H1 (cell line): ENCODE results near the gene RPL18. TPM values are rescaled to one million over a fixed set of nuclear protein-coding genes. Genes with fewer than 3 reads are reported as not detected.

Experiments
- CTCF ChIA-PET: fragments of 300-600 bp; sonication (Branson Sonifier 250); formaldehyde crosslinking; loops from one replicate; lab custom pipeline; 2021; ENCODE audit not compliant: partially characterized antibody; lab: Charles Lee
- POLR2A ChIA-PET: fragments of 300-600 bp; sonication (Branson Sonifier 250); formaldehyde crosslinking; loops from one replicate; lab custom pipeline; 2021; ENCODE audit warnings: inconsistent platforms; ENCODE audit not compliant: partially characterized antibody; lab: Charles Lee
- DNase-seq, 2 experiments: peaks; one replicate each; pipeline versions ENCODE4 v3.0.0 to v3.0.0-alpha.2; 2010 to 2022; ENCODE audit warnings: low spot score in 2 of 2, low read depth in 1 of 2, mixed read lengths in 1 of 2
- FAIRE-seq: peaks from 2 replicates; lab custom pipeline; 2011; peaks lifted over from hg19 to GRCh38; lab: Jason Lieb, UNC
- H2AFZ ChIP-seq: 2 replicates; pipeline ENCODE4 v1.8.1; 2012; ENCODE audit warnings: low read length, inconsistent platforms
- H2AK5ac ChIP-seq: 2 replicates; pipeline ENCODE4 v1.6.1; 2013; ENCODE audit warnings: low read depth, low read length
- H2BK120ac ChIP-seq: replicated peaks from 2 replicates; pipeline ENCODE3; 2013; ENCODE audit warnings: low read depth, low read length, inconsistent platforms
- H2BK12ac ChIP-seq: 2 replicates; pipeline ENCODE4 v1.6.1; 2013; ENCODE audit warnings: low read depth, low read length
- H2BK15ac ChIP-seq: 2 replicates; pipeline ENCODE4 v1.6.1; 2013; ENCODE audit warnings: low read length
- H2BK20ac ChIP-seq: 2 replicates; pipeline ENCODE4 v1.6.1; 2013; ENCODE audit warnings: low read length
- H2BK5ac ChIP-seq: 2 replicates; pipeline ENCODE4 v1.6.1; 2013; ENCODE audit warnings: low read depth, low read length
- H3K14ac ChIP-seq: 2 replicates; pipeline ENCODE4 v1.6.1; 2013; ENCODE audit warnings: inconsistent platforms; ENCODE audit not compliant: insufficient read length
- H3K18ac ChIP-seq: 2 replicates; pipeline ENCODE4 v1.6.1; 2013; ENCODE audit warnings: low read length; ENCODE audit errors: extremely low read depth
- H3K23ac ChIP-seq: 2 replicates; pipeline ENCODE4 v1.6.1; 2013; ENCODE audit warnings: inconsistent platforms; ENCODE audit not compliant: insufficient read length
- H3K23me2 ChIP-seq: 2 replicates; pipeline ENCODE4 v1.6.1; 2013; ENCODE audit warnings: low read depth, low read length
- H3K27ac ChIP-seq: 2 replicates; pipeline ENCODE4 v1.6.1; 2011; ENCODE audit warnings: low read depth, low read length, inconsistent platforms
- H3K27me3 ChIP-seq, 4 experiments: replicated peaks in 1 of 4; 1 replicate in 1 of 4; 2 replicates in 3 of 4; pipeline versions ENCODE4 v1.6.1 to v1.8.1; 2011 to 2013; ENCODE audit warnings: low read length in 3 of 4, mild to moderate bottlenecking in 3 of 4, inconsistent platforms in 2 of 4, mixed read lengths in 2 of 4, moderate library complexity in 1 of 4; ENCODE audit not compliant: control insufficient read depth in 3 of 4, insufficient read depth in 3 of 4; ENCODE audit errors: extremely low read depth in 1 of 4
- H3K36me3 ChIP-seq, 4 experiments: 2 replicates each; pipeline versions ENCODE4 v1.6.1 to v1.8.1; 2011 to 2013; ENCODE audit warnings: mild to moderate bottlenecking in 4 of 4, low read length in 3 of 4, moderate library complexity in 2 of 4, control low read depth in 1 of 4, inconsistent platforms in 1 of 4; ENCODE audit not compliant: insufficient read depth in 4 of 4, control insufficient read depth in 2 of 4
- H3K4ac ChIP-seq: replicated peaks from 2 replicates; pipeline ENCODE3; 2013; ENCODE audit warnings: low read length, low read depth, mixed read lengths, inconsistent platforms; ENCODE audit not compliant: insufficient read length
- H3K4me1 ChIP-seq, 4 experiments: replicated peaks in 1 of 4; 1 replicate in 1 of 4; 2 replicates in 3 of 4; pipeline versions ENCODE4 v1.6.1 to v1.8.1; 2011 to 2013; ENCODE audit warnings: low read length in 3 of 4, inconsistent platforms in 2 of 4, mixed read lengths in 1 of 4; ENCODE audit not compliant: insufficient read depth in 4 of 4, control insufficient read depth in 3 of 4
- H3K4me2 ChIP-seq, 2 experiments: 2 replicates each; pipeline versions ENCODE4 v1.6.1 to v1.8.1; 2011 to 2013; ENCODE audit warnings: low read depth in 2 of 2, low read length in 2 of 2, control low read depth in 1 of 2, inconsistent platforms in 1 of 2, mild to moderate bottlenecking in 1 of 2; ENCODE audit not compliant: insufficient read depth in 1 of 2
- H3K4me3 ChIP-seq, 4 experiments: fragments of 200-600, 300-600 bp in 1 of 4; sonication (generic), shearing (Covaris generic), sonication (Bioruptor Twin) in 1 of 4; 2 replicates each; pipeline versions ENCODE4 v1.5.1 to v1.8.1; 2011 to 2016; ENCODE audit warnings: low read length in 4 of 4, low read depth in 3 of 4, control low read depth in 2 of 4, inconsistent platforms in 2 of 4, mild to moderate bottlenecking in 2 of 4, mixed read lengths in 1 of 4, moderate library complexity in 1 of 4; ENCODE audit not compliant: insufficient read depth in 2 of 4; ENCODE audit errors: extremely low read depth in 1 of 4
- H3K56ac ChIP-seq: replicated peaks from 2 replicates; pipeline ENCODE3; 2013; ENCODE audit warnings: low read depth, mild to moderate bottlenecking, mixed read lengths, low read length, inconsistent platforms; ENCODE audit not compliant: insufficient read length
- H3K79me1 ChIP-seq: 2 replicates; pipeline ENCODE4 v1.6.1; 2013; ENCODE audit warnings: low read depth, low read length, control low read depth
- H3K79me2 ChIP-seq, 2 experiments: 2 replicates each; pipeline versions ENCODE4 v1.6.1 to v1.8.1; 2012 to 2013; ENCODE audit warnings: low read length in 2 of 2, mild to moderate bottlenecking in 2 of 2, inconsistent platforms in 1 of 2; ENCODE audit not compliant: insufficient read depth in 2 of 2, control insufficient read depth in 1 of 2
- H3K9ac ChIP-seq, 4 experiments: replicated peaks in 1 of 4; 1 replicate in 1 of 4; 2 replicates in 3 of 4; pipeline versions ENCODE4 v1.6.1 to v1.8.1; 2011 to 2013; ENCODE audit warnings: low read depth in 3 of 4, low read length in 3 of 4, control low read depth in 2 of 4, mild to moderate bottlenecking in 2 of 4, moderate library complexity in 2 of 4, inconsistent platforms in 1 of 4; ENCODE audit errors: extremely low read depth in 1 of 4
- H3K9me3 ChIP-seq, 2 experiments: 2 replicates each; pipeline versions ENCODE4 v1.6.1 to v1.8.1; 2012 to 2013; ENCODE audit warnings: mild to moderate bottlenecking in 2 of 2, moderate library complexity in 2 of 2, control low read depth in 1 of 2, inconsistent platforms in 1 of 2, low read depth in 1 of 2, low read length in 1 of 2, mixed read lengths in 1 of 2; ENCODE audit not compliant: insufficient read depth in 2 of 2
- H4K20me1 ChIP-seq, 2 experiments: replicated peaks in 1 of 2; 2 replicates each; pipeline versions ENCODE3 to v1.8.1; 2011 to 2013; ENCODE audit warnings: inconsistent platforms in 2 of 2, low read length in 2 of 2, mild to moderate bottlenecking in 1 of 2; ENCODE audit not compliant: insufficient read depth in 2 of 2, control insufficient read depth in 1 of 2
- H4K5ac ChIP-seq: 2 replicates; pipeline ENCODE4 v1.6.1; 2013; ENCODE audit warnings: low read length, low read depth, mixed read lengths, inconsistent platforms; ENCODE audit not compliant: insufficient read length
- H4K8ac ChIP-seq: 2 replicates; pipeline ENCODE4 v1.8.0; 2013; ENCODE audit warnings: mild to moderate bottlenecking, moderate library complexity, low read length, inconsistent platforms; ENCODE audit not compliant: insufficient read depth; ENCODE audit errors: extremely low read depth
- H4K91ac ChIP-seq: replicated peaks from 2 replicates; pipeline ENCODE3; 2013; ENCODE audit warnings: low read length, mixed read lengths, inconsistent platforms; ENCODE audit not compliant: insufficient read length
- CHD2 ChIP-seq: IDR thresholded peaks from 2 replicates; pipeline ENCODE4 v1.6.1; 2012; ENCODE audit warnings: low read length, improper control_type of control experiment
- EGR1 ChIP-seq: IDR thresholded peaks from 2 replicates; pipeline ENCODE4 v1.6.1; 2011; ENCODE audit warnings: low read depth, low read length, borderline replicate concordance
- EP300 ChIP-seq, 2 experiments: IDR thresholded peaks; 1 replicate in 1 of 2; 2 replicates in 1 of 2; pipeline ENCODE4 v1.6.1; 2011 to 2012; ENCODE audit warnings: low read depth in 2 of 2, low read length in 2 of 2, mild to moderate bottlenecking in 2 of 2, borderline replicate concordance in 1 of 2, inconsistent platforms in 1 of 2, moderate library complexity in 1 of 2
- NRF1 ChIP-seq: IDR thresholded peaks from 2 replicates; pipeline ENCODE4 v1.6.1; 2011; ENCODE audit warnings: mild to moderate bottlenecking, low read depth, low read length, improper control_type of control experiment
- POLR2A ChIP-seq, 2 experiments: IDR thresholded peaks; 1 replicate in 1 of 2; 2 replicates in 1 of 2; pipeline ENCODE4 v1.6.1; 2011; ENCODE audit warnings: low read depth in 2 of 2, low read length in 2 of 2, mild to moderate bottlenecking in 2 of 2; ENCODE audit errors: control extremely low read depth in 1 of 2
- SIN3A ChIP-seq, 2 experiments: IDR thresholded peaks in 1 of 2; conservative IDR thresholded peaks in 1 of 2; 2 replicates each; pipeline ENCODE4 v1.6.1; 2011 to 2012; ENCODE audit warnings: low read length in 2 of 2, improper control_type of control experiment in 1 of 2, low read depth in 1 of 2, mild to moderate bottlenecking in 1 of 2
- SP2 ChIP-seq: IDR thresholded peaks from 2 replicates; pipeline ENCODE4 v1.6.1; 2012; ENCODE audit warnings: mild to moderate bottlenecking, low read length, inconsistent platforms
- TAF1 ChIP-seq: IDR thresholded peaks from 2 replicates; pipeline ENCODE4 v1.6.1; 2011; ENCODE audit warnings: mild to moderate bottlenecking, low read depth, low read length
- TAF7 ChIP-seq: optimal IDR thresholded peaks from 2 replicates; pipeline ENCODE3; 2011; ENCODE audit warnings: low read depth, mild to moderate bottlenecking, inconsistent platforms, low read length, moderate library complexity, borderline replicate concordance
- WGBS, 2 experiments: shearing (Covaris generic) in 1 of 2; methylation state at CpG; one replicate each; pipeline versions ENCODE4 v1.1.6 to v1.1.7; 2013 to 2015; ENCODE audit warnings: low lambda C conversion rate in 2 of 2, mixed read lengths in 2 of 2, inconsistent platforms in 1 of 2, low coverage in 1 of 2, missing lambda C conversion rate in 1 of 2; ENCODE audit not compliant: insufficient replicate concordance in 2 of 2, insufficient coverage in 1 of 2, insufficient read length in 1 of 2; ENCODE audit errors: extremely low coverage in 1 of 2, missing lambda C conversion rate in 1 of 2; 5-methylcytosine and 5-hydroxymethylcytosine counted together
- polyA plus RNA-seq, 7 experiments: library from polyadenylated mRNA; depleted of rRNA in 3 of 7; stranded (reverse) in 5 of 7; unstranded in 2 of 7; fragments of >200 nt in 5 of 7; fragments of 200-250 nt in 2 of 7; gene quantifications; 1 replicate in 5 of 7; 2 replicates in 1 of 7; 4 replicates in 1 of 7; pipeline versions ENCODE4 v1.2.1 to v1.2.3, GENCODE V29; 2011 to 2013; ENCODE audit warnings: missing spikeins in 2 of 7, mixed read lengths in 2 of 7
- total RNA-seq: library from RNA; stranded (reverse); fragmentation: NEBNext Ultra II Directional; extraction: Animal tissue kit (Norgen Biotek cat#: 25700); gene quantifications from 2 replicates; pipeline ENCODE4 v1.2.1, GENCODE V29; 2021
- TF ChIP-seq, protein P1 (sequence below): IDR thresholded peaks from 2 replicates; pipeline ENCODE4 v1.6.1; 2012; ENCODE audit warnings: inconsistent platforms

Gene RPL18
- total and polyA plus RNA-seq, 2 of the 8 experiments (the other 6 are each of a cell fraction or from before 2014, with no cell fraction given): 1,669 to 2,789 TPM

DNA sequence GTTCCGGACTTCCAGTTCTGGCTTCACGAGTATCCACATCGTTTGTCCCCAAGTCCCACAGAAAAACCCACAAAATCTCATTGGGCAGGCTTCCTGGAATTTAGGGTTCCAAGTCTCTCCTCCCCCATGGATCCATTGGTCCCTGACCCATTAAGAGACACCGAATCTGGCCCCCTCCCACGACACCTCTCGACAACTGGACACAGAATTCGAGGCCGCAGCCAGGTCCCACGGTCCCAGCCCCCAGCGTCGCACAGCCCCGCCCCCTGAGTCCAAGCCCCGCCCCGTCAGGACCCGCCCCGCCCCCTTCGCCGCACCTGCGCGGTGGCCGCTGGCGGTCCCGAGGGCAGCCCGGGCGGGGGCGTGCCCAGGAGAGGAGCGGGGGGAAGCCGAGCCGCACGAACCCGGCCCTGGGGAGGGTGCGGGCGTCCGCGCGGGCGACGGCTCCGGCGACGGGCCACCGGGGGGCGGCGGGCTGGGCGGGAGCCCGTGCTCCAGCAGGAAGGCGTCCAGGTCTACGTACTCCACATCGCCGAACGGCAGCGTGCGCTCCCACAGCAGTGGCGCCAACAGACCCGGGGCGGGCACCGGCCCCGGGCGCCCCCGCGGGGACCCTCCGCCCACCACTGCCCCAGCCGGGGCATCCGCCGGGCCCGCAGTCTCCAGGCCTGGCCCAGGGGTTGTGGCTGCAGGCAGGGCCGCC lies 16.4 kb upstream of the RPL18 start:
- H2BK12ac ChIP-seq: no peak overlapping the region
- H2BK15ac ChIP-seq: no peak overlapping the region
- no peaks in the 10 kb centered on the region for H3K79me1 ChIP-seq
- no peak overlapping the region for H2AFZ ChIP-seq
- H3K9ac ChIP-seq: peak overlapping the region in 1 of 4 experiments; percentile 53; a peak in 3 of 7 replicates
- TF ChIP-seq NRF1 (peak; percentile 38; the same call in 1 of the 2 replicates), EP300 (IDR thresholded peaks at IDR 0.05; ENCODE audit: borderline replicate concordance in 1 of 2, low read depth in 2 of 2, low read length in 2 of 2) (no peak), POLR2A (IDR thresholded peaks at IDR 0.05; ENCODE audit: control extremely low read depth in 1 of 2, low read depth in 2 of 2, low read length in 2 of 2) (peak in 1 of 2 experiments; percentile 10; a peak in 1 of 3 replicates), SP2 (no peak), TAF1 (peak; percentile 12; the same call in 1 of the 2 replicates), EGR1 (peak; percentile 23; the same call in 1 of the 2 replicates), TAF7 (peak; percentile 23), CHD2 (no peak), SIN3A (conservative IDR thresholded peaks at IDR 0.05 in 1 of 2, IDR thresholded peaks at IDR 0.05 in 1 of 2; ENCODE audit: low read depth in 1 of 2, low read length in 2 of 2) (peak in 1 of 2 experiments; percentile 57; a peak in 1 of 4 replicates)
- TF ChIP-seq, protein P1, sequence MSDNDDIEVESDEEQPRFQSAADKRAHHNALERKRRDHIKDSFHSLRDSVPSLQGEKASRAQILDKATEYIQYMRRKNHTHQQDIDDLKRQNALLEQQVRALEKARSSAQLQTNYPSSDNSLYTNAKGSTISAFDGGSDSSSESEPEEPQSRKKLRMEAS: 0 out of 2 replicates have a peak, but pooled peaks have one; percentile 8
- H3K23ac ChIP-seq: no peak overlapping the region
- H3K18ac ChIP-seq: peak overlapping the region; percentile 81; the same call in 1 of the 2 replicates
- H4K8ac ChIP-seq: no peak overlapping the region
- peaks cover 0 to 2% (median 0%) of the 10 kb centered on the region in 4 experiments; a peak in 2 of 7 replicates for H3K27me3 ChIP-seq
- peak overlapping the region; percentile 58 to 74 (median 66) for H3K4me3 ChIP-seq
- no peak overlapping the region for H4K91ac ChIP-seq
- ChIA-PET CTCF (no interaction called here), POLR2A (interaction anchor here (0.6 to 30.9 kb wide), 3 partner anchors 10 to 265 kb away, joined by 3 to 788 read pairs (median 3); partner anchors contain the start of genes CA11, FAM83E, NUCB1 and RPL18)
- H4K20me1 ChIP-seq: peaks cover 0 to 4% of the 10 kb centered on the region in 2 experiments
- H3K27ac ChIP-seq: no peak overlapping the region
- H3K4ac ChIP-seq: no peak overlapping the region
- no peak overlapping the region for H2AK5ac ChIP-seq
- peak overlapping the region; percentile 94 to 95 for H3K4me2 ChIP-seq
- no peaks in the 10 kb centered on the region for H3K36me3 ChIP-seq
- DNase-seq: peak in 1 of 2 experiments; percentile 84
- peaks cover 9 to 37% (median 29%) of the 10 kb centered on the region in 4 experiments for H3K4me1 ChIP-seq
- H3K9me3 ChIP-seq: no peaks in the 10 kb centered on the region
- 19% methylated on average over 7 of the region's 67 CpGs; no CpG with 5 or more reads in 1 of the 2 experiments for WGBS, 2 experiments
- H3K14ac ChIP-seq: no peak overlapping the region
- FAIRE-seq: no peak
- H3K56ac ChIP-seq: no peak overlapping the region
- H2BK20ac ChIP-seq: no peak overlapping the region
- no peak overlapping the region for H2BK120ac ChIP-seq
- H2BK5ac ChIP-seq: no peak overlapping the region
- no peaks in the 10 kb centered on the region for H3K79me2 ChIP-seq
- H3K23me2 ChIP-seq: peaks cover 27% of the 10 kb centered on the region
- no peak overlapping the region for H4K5ac ChIP-seq
